Right lobe of liver (tissue), 6 donors: ENCODE results near the gene COA1. TPM values are rescaled to one million over a fixed set of nuclear protein-coding genes. Genes with fewer than 3 reads are reported as not detected.

Experiments
- ATAC-seq, 4 donors: fragments of 200-7000 bp; cut with Tn5 transposase; one replicate each; pipeline ENCODE4 v1.9.1; 2020; ENCODE audit warnings: mild to moderate bottlenecking in 4 of 4, moderate library complexity in 4 of 4
- DNase-seq, 3 donors: peaks; one replicate each; pipeline ENCODE4 v3.0.0-alpha.2; 2020
- H3K27ac ChIP-seq, 3 donors: fragments of 200-600 bp; one replicate each; pipeline ENCODE4 v1.8.0; 2022
- H3K27me3 ChIP-seq, 2 donors: fragments of 200-600 bp; one replicate each; pipeline ENCODE4 v1.8.0; 2022
- H3K36me3 ChIP-seq, 4 donors: fragments of 200-600 bp; sonication (generic) in 1 of 4; one replicate each; pipeline versions ENCODE4 v1.5.1 to v1.8.0; 2017 to 2022; ENCODE audit warnings: control low read depth in 1 of 4
- H3K4me1 ChIP-seq, 4 donors: fragments of 200-600 bp; sonication (generic) in 1 of 4; one replicate each; pipeline versions ENCODE4 v1.5.1 to v1.8.0; 2017 to 2022; ENCODE audit warnings: control low read depth in 1 of 4
- H3K4me3 ChIP-seq, 3 donors: fragments of 200-600 bp; one replicate each; pipeline ENCODE4 v1.8.0; 2022
- H3K9me3 ChIP-seq, 4 donors: fragments of 200-600 bp; sonication (generic) in 1 of 4; one replicate each; pipeline versions ENCODE4 v1.5.1 to v1.8.0; 2017 to 2022; ENCODE audit warnings: control low read depth in 1 of 4
- POLR2A ChIP-seq: fragments of 450-650 bp; IDR thresholded peaks from one replicate; pipeline ENCODE4 v1.6.1; 2017; ENCODE audit warnings: antibody characterized with exemption, mild to moderate bottlenecking
- WGBS: methylation state at CpG from one replicate; pipeline ENCODE4 v1.1.6; 2018; ENCODE audit warnings: low coverage, low lambda C conversion rate; ENCODE audit not compliant: insufficient coverage; ENCODE audit errors: missing lambda C conversion rate; 5-methylcytosine and 5-hydroxymethylcytosine counted together
- intact Hi-C, 2 donors: fragments of 100-400 bp; cut with DNase I; formaldehyde crosslinking; loops; one replicate each; pipeline versions ENCODE4 v1.11.2 to v1.14.1; 2022
- total RNA-seq, 6 experiments: library from RNA; depleted of rRNA in 2 of 6; stranded (reverse); fragments of >200 nt in 2 of 6; fragmentation: NEBNext Ultra II Directional in 3 of 6; extraction: Animal tissue kit (Norgen Biotek cat#: 25700) in 3 of 6; gene quantifications; one replicate each; pipeline versions ENCODE4 v1.1.0 to v1.2.4, GENCODE V29; 2016 to 2023
- TF ChIP-seq, protein P1 (sequence below), 4 donors: fragments of 200-600 bp in 3 of 4; fragments of 450-650 bp in 1 of 4; IDR thresholded peaks; one replicate each; pipeline versions ENCODE4 v1.5.1 to v1.8.0; 2016 to 2022; ENCODE audit warnings: antibody characterized with exemption in 4 of 4, mild to moderate bottlenecking in 2 of 4
- donor health status: DM: no; HTN: yes; CAD: no.
- donor health status: DM: no; HTN: no; CAD: no.
- donor health status: DM: no; HTN: no; CAD: no.
- donor health status: DM: no; HTN: yes; CAD: no.
- donor health status: DM: no; HTN: yes; CAD: no.

The COA1 gene
- total RNA-seq, 6 experiments from 2014 or later, result 15.8 to 35.6 (median 19.9) TPM

GRCh38 chr7:43752411-43752810 is 23.1 kb upstream of the COA1 start:
- no peaks in the 10 kb centered on the region for H3K9me3 ChIP-seq
- ATAC-seq (no peak), DNase-seq (no peak)
- H3K4me1 ChIP-seq, result no peaks in the 10 kb centered on the region
- no peaks in the 10 kb centered on the region for H3K36me3 ChIP-seq
- intact Hi-C loops, result no loop called here
- TF ChIP-seq POLR2A, result no peak
- TF ChIP-seq, protein P1, sequence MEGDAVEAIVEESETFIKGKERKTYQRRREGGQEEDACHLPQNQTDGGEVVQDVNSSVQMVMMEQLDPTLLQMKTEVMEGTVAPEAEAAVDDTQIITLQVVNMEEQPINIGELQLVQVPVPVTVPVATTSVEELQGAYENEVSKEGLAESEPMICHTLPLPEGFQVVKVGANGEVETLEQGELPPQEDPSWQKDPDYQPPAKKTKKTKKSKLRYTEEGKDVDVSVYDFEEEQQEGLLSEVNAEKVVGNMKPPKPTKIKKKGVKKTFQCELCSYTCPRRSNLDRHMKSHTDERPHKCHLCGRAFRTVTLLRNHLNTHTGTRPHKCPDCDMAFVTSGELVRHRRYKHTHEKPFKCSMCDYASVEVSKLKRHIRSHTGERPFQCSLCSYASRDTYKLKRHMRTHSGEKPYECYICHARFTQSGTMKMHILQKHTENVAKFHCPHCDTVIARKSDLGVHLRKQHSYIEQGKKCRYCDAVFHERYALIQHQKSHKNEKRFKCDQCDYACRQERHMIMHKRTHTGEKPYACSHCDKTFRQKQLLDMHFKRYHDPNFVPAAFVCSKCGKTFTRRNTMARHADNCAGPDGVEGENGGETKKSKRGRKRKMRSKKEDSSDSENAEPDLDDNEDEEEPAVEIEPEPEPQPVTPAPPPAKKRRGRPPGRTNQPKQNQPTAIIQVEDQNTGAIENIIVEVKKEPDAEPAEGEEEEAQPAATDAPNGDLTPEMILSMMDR (IDR thresholded peaks at IDR 0.05), result no peak
- H3K27ac ChIP-seq, result no peak overlapping the region
- WGBS, result 89% methylated on average over 3 of the region's 3 CpGs
- H3K27me3 ChIP-seq, result no peaks in the 10 kb centered on the region
- H3K4me3 ChIP-seq, result no peak overlapping the region

- Histone ChIP-seq H3K27ac (no peak overlapping the region), H3K4me1 (no peaks in the 10 kb centered on the region), H3K27me3 (no peaks in the 10 kb centered on the region), H3K4me3 (no peak overlapping the region), H3K36me3 (no peaks in the 10 kb centered on the region), H3K9me3 (no peaks in the 10 kb centered on the region)
- intact Hi-C loops, result no loop called here
- 66% methylated on average over 5 of the region's 14 CpGs for WGBS
- no peak for ATAC-seq
- TF ChIP-seq POLR2A, result no peak
- TF ChIP-seq, protein P1 (IDR thresholded peaks at IDR 0.05), result no peak
- DNase-seq, result no peak
Measured at GRCh38 chr7:43750016-43750887, 20.9 kb upstream of the COA1 start.

- H3K4me3 ChIP-seq, result no peak overlapping the region
- no peaks in the 10 kb centered on the region for H3K27me3 ChIP-seq
- H3K9me3 ChIP-seq, result no peaks in the 10 kb centered on the region
- no peak overlapping the region for H3K27ac ChIP-seq
- ATAC-seq (peak in 1 of 4 donors; percentile 26), DNase-seq (no peak)
- H3K36me3 ChIP-seq, result no peaks in the 10 kb centered on the region
- no CpG with 5 or more reads among the region's 5 CpGs for WGBS
- intact Hi-C loops, result no loop called here
- TF ChIP-seq, protein P1 (IDR thresholded peaks at IDR 0.05), result no peak
- no peak for TF ChIP-seq POLR2A
- no peaks in the 10 kb centered on the region for H3K4me1 ChIP-seq
Measured at GRCh38 chr7:43749383-43749940, 20.1 kb upstream of the COA1 start.

DNA sequence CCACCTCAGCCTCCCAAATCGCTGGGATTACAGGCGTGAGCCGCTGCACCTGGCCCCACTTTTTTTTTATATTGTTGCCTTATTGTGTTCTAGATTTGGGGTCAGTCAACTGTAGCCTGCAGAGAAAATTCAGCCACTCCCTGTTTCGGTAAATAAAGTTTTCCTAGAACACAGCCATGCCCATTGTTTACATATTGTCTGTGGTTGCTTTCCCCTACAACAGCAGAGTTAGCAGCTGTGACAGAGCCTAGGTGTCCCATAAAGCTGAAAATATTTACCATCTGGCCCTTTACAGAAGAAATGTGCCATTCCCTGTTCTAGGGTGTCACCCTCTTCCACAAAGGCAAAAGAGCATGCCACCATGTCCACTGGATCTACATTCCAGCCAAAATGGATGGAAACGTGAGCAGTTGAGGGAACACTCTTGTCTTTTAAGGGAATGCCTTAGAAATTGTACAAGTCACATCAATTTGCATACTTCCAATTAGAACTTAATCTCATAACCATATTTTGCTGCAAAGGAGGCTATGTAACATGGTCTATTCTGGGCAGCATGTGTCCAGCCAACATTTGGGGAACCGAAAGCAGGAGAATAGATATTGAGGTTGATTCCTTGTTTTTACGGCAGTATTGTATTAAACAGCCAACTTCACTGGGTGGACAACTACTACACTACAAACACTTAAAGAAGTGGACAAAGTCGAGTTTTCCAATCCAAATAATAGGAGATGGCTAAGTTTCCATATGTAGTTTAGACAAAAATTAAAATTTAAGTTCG is 18.2 kb upstream of the COA1 start:
- TF ChIP-seq POLR2A, result no peak
- TF ChIP-seq, protein P1 (IDR thresholded peaks at IDR 0.05), result no peak
- 78% methylated on average over 9 of the region's 9 CpGs for WGBS
- intact Hi-C loops, result no loop called here
- Histone ChIP-seq H3K27me3 (no peaks in the 10 kb centered on the region), H3K4me3 (no peak overlapping the region), H3K36me3 (no peaks in the 10 kb centered on the region), H3K4me1 (no peaks in the 10 kb centered on the region), H3K9me3 (no peaks in the 10 kb centered on the region), H3K27ac (no peak overlapping the region)
- ATAC-seq, result peak in 1 of 4 donors; percentile 44
- DNase-seq, result no peak
